Hematopoietic multipotent progenitor cell treated with erythropoietin and hydrocortisone succinate and interleukin-3 and kit ligand, for 15 days (in vitro differentiated cells): Measurements from ENCODE around the gene SASS6.

ENCODE experiments used
- DNase-seq: peaks from one replicate; pipeline ENCODE4 v3.0.0-alpha.2; 2015; ENCODE audit warnings: low spot score

Gene SASS6

DNA sequence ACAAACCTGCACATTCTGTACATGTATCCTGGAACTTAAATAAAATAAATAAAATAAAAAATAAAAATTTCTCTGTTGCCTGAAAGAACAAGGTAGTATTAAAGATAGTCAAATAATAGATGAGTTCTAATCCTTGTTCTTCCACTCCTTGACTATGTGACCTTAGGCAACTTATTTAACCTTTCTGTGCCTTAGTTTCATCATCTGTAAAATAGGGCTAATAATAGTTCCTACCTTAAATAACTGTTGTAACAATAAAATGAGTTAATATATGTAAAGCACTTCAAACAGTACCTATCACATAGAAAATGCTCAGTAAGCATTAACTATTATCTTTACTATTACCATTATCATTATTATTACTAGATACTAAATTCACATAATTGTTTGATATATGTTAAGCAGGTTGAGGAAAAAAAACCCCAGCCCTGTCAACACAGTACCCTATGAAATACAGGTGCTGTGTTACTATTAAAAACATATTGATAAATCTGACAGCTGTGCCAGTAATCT, 23.1 kb downstream of the SASS6 start:
- no peak for DNase-seq

DNA sequence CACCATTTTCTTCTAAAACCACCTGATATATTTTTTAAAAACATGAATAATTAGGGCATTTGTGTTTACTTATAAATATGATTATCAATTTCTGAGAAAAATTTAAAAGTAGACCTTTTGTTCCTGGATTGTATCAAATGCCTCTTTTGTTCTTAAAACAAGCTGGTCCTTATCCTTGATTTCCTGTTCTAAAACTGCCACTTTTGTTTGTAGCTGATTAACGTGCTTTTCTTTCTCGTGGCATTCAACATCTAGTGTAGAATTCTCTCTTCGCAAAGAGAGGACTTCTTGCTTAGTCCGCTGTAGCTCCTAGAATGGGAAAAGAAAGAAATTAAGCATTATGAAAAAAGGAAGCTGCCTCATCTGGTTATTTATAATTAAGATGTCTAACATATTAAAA, 25.0 kb downstream of the SASS6 start:
- no peak for DNase-seq

DNA sequence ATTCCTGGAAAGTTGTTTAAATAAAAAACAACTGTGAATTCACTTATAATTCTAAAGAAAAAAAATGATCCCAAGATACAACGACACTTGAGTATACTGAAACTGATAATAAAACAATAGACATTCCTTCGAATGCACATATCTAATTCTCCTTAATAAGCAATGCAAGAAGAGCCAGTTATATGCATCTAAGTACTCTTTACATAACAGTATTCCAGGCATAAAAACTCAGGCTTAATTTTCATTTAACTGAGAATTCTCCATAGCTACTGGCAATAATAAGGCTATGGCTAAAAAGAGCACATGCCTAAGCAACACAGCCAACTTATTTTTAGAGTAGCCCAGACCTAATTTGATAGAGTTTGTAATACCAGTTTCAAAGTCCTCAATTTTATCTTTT, 31.2 kb downstream of the SASS6 start:
- no peak for DNase-seq

DNA sequence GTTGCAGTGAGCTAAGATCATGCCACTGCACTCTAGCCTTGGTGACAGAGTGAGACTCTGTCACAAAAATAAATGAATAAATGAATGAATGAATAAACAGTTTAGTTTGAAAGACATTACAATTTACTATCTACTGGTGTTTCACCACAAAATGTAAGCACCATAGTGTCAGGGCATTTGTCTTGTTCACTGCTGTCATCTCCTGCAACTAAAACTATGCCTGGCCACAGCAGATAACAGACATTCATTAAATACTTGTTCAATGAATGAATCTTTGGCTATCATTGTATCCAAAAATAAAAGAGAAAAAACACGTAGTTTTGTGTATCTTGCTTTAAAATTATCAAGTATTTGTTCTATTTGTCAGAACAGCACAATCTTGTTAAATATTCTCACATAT, 32.5 kb downstream of the SASS6 start:
- no peak for DNase-seq

DNA sequence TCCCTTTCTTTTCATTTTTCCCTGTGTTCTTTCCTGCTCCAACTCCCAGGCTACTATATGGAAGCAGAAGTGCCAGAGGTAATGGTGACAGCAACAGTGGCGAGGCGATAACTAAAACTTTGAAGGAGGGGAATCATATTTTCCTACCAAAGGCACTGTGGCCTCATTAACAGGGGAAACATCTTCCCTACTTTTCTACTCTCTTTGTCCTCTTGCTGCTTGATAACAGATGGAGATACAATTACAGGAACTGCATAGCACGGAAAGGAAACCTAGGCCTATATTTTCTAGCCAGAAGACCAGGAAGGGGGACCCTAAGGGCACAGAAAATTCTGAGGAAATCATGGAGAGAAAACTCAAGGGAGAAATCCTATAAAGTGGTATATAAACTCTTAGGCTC, 42.3 kb downstream of the SASS6 start:
- no peak for DNase-seq

DNA sequence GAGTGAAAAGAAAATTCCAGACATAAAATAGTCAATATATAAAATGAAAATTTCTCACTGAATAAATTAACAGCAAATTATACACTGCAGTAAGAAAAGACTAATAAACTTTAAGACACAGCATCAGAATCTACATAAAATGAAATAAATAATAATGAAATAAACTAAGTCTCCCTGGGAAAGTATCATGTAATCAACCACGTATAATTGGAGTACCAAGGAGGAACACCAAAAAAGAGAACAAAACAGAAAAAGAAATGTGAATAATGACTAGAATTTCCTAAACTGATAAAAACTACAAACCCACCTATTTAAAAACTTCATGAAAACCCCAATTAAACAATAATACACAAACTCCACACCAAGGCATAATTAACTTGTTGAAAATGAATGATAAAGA, 43.6 kb downstream of the SASS6 start:
- DNase-seq = no peak

DNA sequence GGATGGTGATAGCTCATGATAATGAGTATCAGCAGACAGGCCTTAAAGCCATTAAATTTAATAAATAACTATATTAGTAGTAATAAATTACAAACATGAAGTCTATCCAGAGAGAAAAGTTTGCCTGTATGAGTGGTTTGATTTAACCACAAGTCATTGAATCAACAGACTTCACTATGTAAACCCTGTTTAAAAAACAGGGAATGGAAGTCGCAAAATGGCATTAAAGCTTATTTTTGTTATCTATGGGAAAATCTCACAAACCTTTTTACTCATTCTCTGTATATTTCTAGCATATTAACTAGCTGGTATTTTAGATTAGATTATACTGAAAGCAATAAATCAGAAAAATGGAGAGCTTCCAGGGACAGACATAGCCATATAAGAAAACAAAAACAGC, 45.3 kb downstream of the SASS6 start:
- DNase-seq = no peak

DNA sequence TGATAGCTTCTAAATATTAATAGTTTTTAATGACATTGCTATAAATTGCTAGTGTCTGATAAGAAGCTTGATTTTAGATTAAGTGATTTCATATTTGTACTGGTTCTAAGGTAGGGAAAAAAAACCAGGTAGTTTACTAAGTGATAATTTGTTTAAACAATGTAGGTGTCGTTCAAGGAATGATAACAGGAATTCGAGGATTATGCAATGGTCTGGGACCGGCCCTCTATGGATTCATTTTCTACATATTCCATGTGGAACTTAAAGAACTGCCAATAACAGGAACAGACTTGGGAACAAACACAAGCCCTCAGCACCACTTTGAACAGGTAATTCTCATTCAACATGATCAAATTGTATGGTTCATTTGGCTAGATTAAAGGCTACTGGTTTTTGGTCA, 52.4 kb downstream of the SASS6 start:
- DNase-seq = no peak

DNA sequence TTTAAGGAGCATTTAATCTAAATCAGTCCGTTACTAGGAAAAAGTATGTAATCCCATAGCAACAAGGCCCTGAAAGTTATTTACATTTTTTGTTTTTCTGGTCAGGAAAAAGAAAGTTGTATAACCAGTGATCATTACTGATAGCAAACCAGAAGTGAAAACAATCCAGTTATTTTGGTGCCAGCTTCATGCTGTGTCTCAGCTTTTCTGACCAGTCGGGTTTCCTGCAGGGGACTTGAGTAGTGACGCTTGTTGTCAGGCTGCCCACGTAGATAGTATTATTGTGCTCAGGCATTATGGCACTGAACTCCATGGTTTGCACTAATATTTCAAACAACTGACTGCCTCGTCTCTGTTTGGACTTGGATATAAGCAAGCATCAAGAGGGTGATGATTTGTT, 55.2 kb downstream of the SASS6 start:
- no peak for DNase-seq

DNA sequence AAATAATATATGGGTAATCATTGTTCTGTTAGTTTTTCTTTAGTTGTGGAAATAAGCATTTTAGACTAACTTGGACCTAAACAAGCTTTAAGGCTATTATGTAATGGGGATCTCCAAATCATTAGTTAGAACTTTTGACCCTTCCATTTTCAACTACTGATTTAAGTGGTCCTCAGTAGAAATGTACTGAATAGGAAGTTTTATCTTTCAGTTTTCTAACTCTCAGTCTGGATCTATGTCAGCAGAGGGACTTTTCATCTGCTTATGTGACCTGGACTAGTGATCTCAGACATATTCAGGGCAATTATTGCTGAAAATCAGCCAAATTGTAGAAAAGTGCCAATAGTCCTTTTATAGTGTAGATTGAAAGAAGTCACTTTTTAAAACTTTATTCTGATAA, 56.0 kb downstream of the SASS6 start:
- no peak for DNase-seq

DNA sequence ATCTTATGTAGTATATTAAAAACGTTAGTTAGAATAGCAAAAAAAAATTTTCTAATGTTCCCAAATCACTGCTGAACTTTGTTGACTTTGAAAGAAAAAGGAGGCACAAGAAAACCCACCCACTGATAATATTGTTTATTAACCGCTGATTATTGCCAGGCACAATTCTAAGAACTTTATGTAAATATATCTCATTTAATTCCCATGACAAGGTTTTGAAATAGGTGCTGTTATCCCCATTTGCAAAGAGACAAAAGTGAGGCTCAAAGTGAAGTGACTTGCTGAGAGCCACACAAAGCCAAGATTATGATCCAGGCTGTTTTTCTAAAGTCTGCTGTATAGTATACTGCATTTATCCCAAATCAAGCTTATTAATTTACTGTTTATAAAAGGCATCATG, 56.4 kb downstream of the SASS6 start:
- no peak for DNase-seq

DNA sequence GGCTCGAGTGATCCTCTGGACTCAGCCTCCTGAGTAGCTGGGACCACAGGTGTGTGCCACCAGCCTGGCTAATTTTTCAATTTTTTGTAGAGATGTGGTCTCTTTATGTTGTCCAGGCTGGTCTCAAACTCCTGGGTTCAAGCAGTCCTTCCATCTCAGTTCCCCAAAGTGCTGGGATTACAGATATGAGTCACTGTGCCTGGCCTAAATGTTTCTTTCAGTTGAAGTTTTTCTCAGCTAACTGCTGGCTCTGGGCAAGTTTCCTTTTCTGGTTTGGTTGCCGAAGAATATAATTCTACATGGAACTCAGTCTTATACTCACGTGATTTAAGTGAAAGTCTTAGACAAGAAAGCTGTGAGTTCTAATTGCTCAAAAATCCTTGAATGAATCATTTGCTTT, 57.0 kb downstream of the SASS6 start:
- no peak for DNase-seq

DNA sequence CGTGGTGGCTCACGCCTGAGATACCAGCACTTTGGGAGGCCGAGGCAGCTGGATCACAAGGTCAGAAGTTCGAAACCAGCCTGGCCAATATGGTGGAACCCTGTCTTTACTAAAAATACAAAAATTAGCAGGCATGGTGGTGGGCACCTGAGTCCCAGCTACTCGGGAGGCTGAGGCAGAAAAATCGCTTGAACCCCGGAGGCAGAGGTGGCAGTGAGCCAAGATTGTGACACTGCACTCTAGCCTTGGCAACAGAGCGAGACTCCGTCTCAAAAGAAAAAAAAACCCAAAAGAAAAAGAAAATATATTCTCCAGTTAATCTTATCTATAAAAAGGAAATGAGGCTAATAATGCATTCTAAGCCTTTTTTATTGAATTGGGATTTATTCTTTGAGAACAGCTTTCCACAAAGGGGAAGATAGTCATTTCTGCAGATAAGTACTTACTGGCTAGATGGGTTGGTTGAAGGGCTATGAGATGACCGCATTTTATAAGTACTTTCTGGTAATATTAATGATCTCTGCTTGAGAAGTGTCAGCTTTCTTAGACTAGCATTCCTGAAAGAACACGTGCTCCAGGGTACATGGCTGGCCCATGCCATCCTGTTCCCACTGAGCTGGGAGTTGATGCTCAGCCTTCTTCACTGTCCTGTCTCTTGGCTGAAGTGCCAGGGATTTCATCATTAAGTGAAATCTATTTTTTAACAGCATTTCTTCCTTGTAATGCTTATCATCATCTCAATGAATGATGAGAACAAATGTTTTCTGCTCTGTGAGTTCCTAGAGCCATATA, 57.9 kb downstream of the SASS6 start:
- no peak for DNase-seq

DNA sequence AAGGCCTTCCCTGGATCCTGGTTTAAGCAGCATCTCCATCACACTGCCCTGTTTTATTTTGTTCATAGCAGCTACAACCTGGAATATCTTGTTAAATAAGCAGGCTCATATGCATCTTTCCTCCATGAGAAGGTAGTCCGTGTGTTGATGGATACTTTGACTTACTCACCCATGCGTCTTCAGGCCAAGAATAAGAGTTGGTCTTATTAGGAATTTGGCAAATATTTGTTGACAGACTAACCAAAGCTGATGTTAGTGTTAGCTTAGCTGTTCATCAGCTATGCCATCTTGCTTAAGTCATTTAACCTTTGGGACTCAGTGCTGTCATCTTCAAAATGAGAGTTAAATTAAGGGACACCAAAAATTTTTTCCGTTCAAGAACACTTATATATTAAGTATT, 59.2 kb downstream of the SASS6 start:
- no peak for DNase-seq

DNA sequence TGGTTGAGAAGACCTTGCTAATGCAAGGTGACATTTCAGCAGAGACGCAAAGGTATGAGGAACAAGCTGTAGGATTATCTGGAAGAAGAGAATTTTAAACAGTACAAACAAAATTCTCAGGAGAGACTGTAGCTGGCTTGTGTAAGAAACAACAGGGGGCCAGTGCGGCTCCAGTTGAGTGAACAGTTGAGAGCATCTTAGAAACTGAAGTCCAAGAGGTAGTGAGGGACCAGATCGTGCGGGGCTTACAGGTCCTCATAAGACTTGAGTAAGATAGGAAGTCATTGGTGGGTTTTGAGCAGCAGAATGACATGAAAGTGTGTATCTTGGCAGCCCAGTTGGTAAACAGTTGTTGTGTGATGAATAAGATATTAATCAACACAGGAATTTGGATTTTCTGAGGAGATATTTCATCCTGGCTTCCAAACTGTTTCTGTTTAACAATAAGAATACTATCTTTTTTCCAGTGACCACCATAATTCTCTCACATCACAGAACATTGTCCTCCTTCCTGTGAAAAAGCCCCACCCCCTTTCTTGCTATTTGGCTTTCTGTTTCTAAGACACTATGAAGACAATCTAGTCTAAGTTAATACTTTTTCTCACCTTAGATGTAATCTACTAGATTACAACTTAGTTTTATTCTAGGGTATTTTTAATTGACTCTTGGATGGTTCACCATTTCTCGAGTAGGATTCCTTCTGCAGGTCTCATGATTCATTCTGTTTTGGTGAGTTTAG, 62.4 kb downstream of the SASS6 start:
- DNase-seq = no peak

DNA sequence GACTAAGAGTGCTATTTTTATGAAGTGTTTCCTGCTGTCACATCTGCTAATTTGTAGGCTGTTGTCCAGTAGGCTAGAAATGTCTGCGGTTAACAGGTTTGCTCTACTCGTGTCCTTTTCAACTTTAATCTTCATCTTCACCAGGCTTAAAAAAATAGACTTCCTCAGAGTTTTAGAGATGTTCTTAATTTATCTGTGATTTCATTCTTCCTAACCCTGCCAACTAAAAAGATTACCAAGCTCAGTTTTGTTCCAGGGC, 66.8 kb downstream of the SASS6 start:
- DNase-seq = no peak

DNA sequence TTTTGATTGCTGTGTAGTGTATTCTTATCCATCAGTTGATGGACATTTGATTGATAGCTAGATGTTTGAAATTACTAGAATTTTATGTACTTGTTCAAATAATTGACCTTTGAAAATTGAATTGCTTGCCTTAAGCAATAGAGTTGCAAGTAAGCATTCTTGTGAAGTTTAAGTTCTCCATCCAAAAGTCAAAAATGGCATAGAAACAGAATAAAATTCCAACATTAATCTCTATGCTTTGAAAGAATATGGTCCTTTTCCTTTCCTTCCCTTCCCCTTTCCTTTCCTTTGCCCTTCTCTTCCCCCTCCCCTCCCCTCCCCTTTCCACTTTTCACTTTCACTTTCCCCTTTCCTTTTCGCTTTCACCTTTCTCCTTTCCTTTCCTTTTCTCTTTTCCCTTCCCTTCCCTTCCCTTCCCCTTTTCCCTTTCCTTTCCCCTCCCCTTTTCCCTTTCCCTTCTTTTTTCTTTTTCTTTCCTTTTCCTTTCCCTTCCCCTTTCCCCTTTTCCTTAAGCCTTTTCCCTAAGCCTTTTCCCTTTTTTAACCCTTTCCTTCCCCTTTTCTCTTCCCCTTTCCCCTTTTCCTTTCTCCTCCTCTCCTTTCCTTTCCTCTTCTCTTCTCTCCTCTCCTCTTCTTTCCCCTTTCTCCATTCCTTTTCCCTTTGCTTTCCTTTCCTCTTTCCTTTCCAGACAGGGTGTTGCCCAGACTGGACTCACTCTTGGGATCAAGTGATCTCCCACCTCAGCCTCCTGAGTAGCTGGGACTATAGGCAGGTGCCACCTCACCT, 67.4 kb downstream of the SASS6 start:
- DNase-seq = no peak

DNA sequence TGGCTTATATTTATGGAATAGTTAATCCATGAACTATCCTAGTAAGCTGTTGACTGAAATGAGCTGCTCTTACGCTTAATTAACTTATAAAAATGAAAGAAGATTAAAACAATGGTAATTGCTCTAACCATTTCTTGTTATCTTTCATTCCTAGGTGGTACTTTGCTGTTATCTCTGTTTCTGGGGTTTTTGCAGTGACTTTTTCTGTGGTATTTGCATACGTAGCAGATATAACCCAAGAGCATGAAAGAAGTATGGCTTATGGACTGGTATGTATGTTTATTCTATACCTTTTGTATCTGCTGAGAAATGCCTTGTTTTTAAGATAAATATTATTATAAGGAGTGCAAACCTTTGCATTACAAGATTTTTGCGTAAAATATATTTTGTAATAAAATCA, 71.0 kb downstream of the SASS6 start:
- DNase-seq = no peak

DNA sequence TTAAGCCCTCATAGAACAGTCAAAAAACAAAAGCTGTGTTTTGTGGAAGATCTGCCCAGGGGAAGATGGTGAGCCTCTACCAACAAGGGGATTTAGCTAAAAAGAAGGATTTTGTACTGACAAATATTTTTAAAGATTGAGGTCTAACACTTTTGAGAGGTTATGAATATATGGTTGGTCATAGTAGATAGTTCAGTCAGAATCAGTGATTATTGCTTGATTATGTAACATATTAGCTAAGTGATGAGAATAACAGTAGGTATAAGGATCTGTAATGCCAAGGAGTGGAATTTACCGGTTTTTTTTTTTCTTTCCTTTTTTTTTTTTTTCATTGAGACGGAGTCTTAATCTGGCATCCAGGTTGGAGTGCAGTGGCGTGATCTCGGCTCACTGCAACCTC, 79.0 kb downstream of the SASS6 start:
- DNase-seq = no peak

DNA sequence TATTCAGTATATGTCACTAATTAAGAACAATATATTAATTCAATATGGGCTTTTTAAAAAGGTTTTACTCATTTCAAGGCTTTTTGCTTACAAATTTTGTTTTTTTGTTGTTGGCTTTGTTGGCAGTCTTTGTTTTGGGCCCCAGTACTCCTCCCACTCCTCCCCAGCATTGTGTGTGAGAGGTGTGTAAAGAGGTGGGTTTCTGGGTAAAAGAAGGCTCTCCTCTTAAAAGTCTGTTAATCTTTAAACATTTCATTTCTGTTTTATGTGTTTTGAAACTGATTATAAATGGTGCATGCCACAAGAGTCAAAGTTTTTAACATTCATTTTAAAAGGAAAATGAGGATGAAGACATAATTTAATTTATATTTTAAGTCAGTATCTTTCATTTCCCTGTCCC, 79.6 kb downstream of the SASS6 start:
- DNase-seq = no peak

DNA sequence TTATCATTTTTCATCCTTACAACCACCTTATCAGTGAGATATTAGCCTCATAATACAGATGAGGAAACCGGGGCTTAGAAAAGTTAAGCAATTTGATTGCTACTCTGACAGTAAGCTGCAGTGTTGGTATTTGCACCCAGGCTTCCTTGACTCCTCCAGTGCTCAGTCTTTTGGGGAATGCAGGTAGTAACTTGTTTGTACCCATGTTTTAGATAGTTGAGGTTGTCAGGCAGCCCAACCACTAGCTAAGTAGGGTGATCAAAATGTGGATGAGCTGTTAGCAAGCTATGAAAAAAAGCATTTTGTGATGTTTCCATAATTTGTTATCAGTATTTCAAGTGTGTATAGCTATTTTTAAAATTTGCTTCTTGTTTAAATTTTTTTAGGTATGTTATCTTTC, 80.8 kb downstream of the SASS6 start:
- no peak for DNase-seq

DNA sequence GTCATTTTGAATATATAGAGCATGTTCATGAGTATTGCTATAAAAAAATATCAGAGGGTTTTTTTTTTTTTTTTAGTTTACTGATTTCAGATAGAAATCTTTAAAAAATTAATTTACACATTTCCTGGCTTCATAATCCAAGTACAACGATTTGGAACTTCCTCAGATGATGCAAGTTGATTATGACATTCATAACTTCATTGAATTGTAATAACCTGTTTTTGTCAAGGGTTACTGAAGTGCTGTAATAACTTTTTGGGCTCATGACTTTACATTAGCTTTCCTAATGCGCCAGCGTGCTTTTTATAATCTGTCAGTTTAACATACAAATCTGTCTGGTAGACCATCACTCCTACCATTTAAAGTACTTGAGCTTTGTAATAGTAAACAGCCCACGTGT, 81.3 kb downstream of the SASS6 start:
- DNase-seq = no peak

DNA sequence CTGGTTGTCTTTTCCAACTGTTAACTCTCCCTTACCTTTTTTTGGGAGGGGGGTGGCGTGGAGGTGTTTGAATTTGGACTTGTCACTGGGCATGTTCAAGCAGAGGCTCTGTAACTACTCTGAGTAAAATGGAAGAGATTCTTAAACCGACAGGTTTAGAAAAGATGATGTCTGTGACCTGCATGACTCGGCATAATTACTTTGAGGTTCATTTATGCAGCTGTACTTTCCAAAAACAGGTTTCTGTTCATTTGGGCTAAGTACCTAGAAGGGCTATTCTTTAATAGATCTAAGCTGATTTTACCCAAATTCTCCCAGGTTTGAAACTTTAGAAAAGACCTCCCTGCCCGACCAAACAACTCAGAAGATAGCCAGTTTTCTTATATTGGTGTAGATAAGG, 82.6 kb downstream of the SASS6 start:
- DNase-seq = peak; percentile 53
